ENCODE results near the gene PNMA8B. TPM values are rescaled to one million over a fixed set of nuclear protein-coding genes. Genes with fewer than 3 reads are reported as not detected.

PNMA8B gene
- total RNA-seq, 1 experiment from 2014 or later, result 1.5 TPM

- peaks cover 12% of the 10 kb centered on the region for H3K27me3 Mint-ChIP-seq (ENCODE audit: low read depth)
- Histone ChIP-seq H4K20me1 (ENCODE audit: control insufficient read depth, insufficient read depth, insufficient read length) (no peaks in the 10 kb centered on the region), H2BK5ac (ENCODE audit: insufficient read length, low read length) (no peak overlapping the region), H2AK5ac (ENCODE audit: insufficient read length, low read length) (no peak overlapping the region), H3K4me1 (ENCODE audit: insufficient read depth, low read length) (no peaks in the 10 kb centered on the region), H3K23ac (ENCODE audit: insufficient read length, low read depth, low read length) (no peak overlapping the region), H4K5ac (ENCODE audit: insufficient read length, low read depth, low read length) (no peak overlapping the region), H4K8ac (replicated peaks; ENCODE audit: insufficient read length, low read depth, low read length) (no peak overlapping the region), H3K4ac (ENCODE audit: low read depth, low read length) (no peak overlapping the region), H3K56ac (ENCODE audit: insufficient read length, low read depth, low read length) (no peak overlapping the region), H2BK12ac (ENCODE audit: insufficient read length, low read depth, low read length) (no peak overlapping the region), H3K79me1 (ENCODE audit: insufficient read depth, low read depth, low read length, poor library complexity, severe bottlenecking) (peaks cover 5% of the 10 kb centered on the region), H2BK20ac (ENCODE audit: low read depth, low read length, poor library complexity, severe bottlenecking) (no peak overlapping the region), H3K23me2 (ENCODE audit: insufficient read length, low read depth, low read length, poor library complexity, severe bottlenecking) (peaks cover 6% of the 10 kb centered on the region), H3K18ac (ENCODE audit: insufficient read length, low read depth, low read length) (no peak overlapping the region), H4K91ac (ENCODE audit: insufficient read length, low read depth, low read length) (no peak overlapping the region), H2BK120ac (ENCODE audit: low read depth, low read length, poor library complexity, severe bottlenecking) (no peak overlapping the region), H3K9ac (ENCODE audit: extremely low read depth, insufficient read length, low read length) (no peak overlapping the region), H2AFZ (ENCODE audit: low read length) (no peak overlapping the region), H3K27me3 (ENCODE audit: insufficient read depth, low read length) (no peaks in the 10 kb centered on the region), H3K79me2 (ENCODE audit: insufficient read depth, low read length) (no peaks in the 10 kb centered on the region), H3K9me3 (ENCODE audit: control insufficient read depth, low read depth, low read length) (no peaks in the 10 kb centered on the region), H3K4me2 (ENCODE audit: insufficient read depth, insufficient read length, low read length) (no peak overlapping the region), H2BK15ac (ENCODE audit: low read depth, low read length) (no peak overlapping the region; the same call in 1 of the 2 replicates), H3K14ac (ENCODE audit: insufficient read depth, low read length) (no peak overlapping the region), H3K27ac (ENCODE audit: insufficient read length, low read depth, low read length) (no peak overlapping the region), H3T11ph (ENCODE audit: low read length) (no peak overlapping the region)
- peaks cover 11 to 17% (median 16%) of the 10 kb centered on the region in 3 experiments for H3K36me3 Mint-ChIP-seq (ENCODE audit: insufficient read depth in 1 of 3, low read depth in 3 of 3)
- H3K9me3 Mint-ChIP-seq, result no peaks in the 10 kb centered on the region
- TF ChIP-seq CTCF (conservative IDR thresholded peaks at IDR 0.05), result no peak
- WGBS (ENCODE audit: extremely low coverage, insufficient read length, low lambda C conversion rate), result no CpG with 5 or more reads among the region's 8 CpGs
- H3K27ac Mint-ChIP-seq, result no peak overlapping the region
- H3K4me1 Mint-ChIP-seq, result peaks cover 8 to 24% of the 10 kb centered on the region in 2 experiments
- H3K4me3 Mint-ChIP-seq, result no peak overlapping the region
- no peak for DNase-seq
These were observed 21.5 kb downstream of the PNMA8B start for GRCh38 chr19:46474211-46474610.
